Astrocyte (in vitro differentiated cells and primary cell): Measurements from ENCODE around the gene NR5A1. TPM values are rescaled to one million over a fixed set of nuclear protein-coding genes. Genes with fewer than 3 reads are reported as not detected.

Experiments
- DNase-seq: peaks from one replicate; pipeline ENCODE4 v3.0.0-alpha.2; 2010; ENCODE audit warnings: low read depth
- FAIRE-seq: peaks from 2 replicates; lab custom pipeline; 2011; peaks lifted over from hg19 to GRCh38; lab: Jason Lieb, UNC
- H2AFZ ChIP-seq: 2 replicates; pipeline ENCODE4 v1.6.0; 2012; ENCODE audit warnings: low read depth, low read length, inconsistent platforms
- H3K27ac ChIP-seq: 2 replicates; pipeline ENCODE4 v1.5.1; 2011; ENCODE audit warnings: low read depth, low read length, inconsistent platforms
- H3K27me3 ChIP-seq: 2 replicates; pipeline ENCODE4 v1.6.0; 2011; ENCODE audit warnings: low read length, inconsistent platforms; ENCODE audit not compliant: insufficient read depth
- H3K36me3 ChIP-seq: 2 replicates; pipeline ENCODE4 v1.5.1; 2011; ENCODE audit warnings: low read length, inconsistent platforms; ENCODE audit not compliant: insufficient read depth
- H3K4me1 ChIP-seq: 2 replicates; pipeline ENCODE4 v1.5.1; 2011; ENCODE audit warnings: low read length, inconsistent platforms; ENCODE audit not compliant: insufficient read depth
- H3K4me2 ChIP-seq: 2 replicates; pipeline ENCODE4 v1.6.0; 2012; ENCODE audit warnings: low read length, inconsistent platforms
- H3K4me3 ChIP-seq: 2 replicates; pipeline ENCODE4 v1.5.1; 2011; ENCODE audit warnings: low read depth, mild to moderate bottlenecking, low read length, inconsistent platforms; ENCODE audit not compliant: insufficient read depth
- H3K79me2 ChIP-seq: 2 replicates; pipeline ENCODE4 v1.6.0; 2012; ENCODE audit warnings: mild to moderate bottlenecking, low read length, inconsistent platforms; ENCODE audit not compliant: insufficient read depth
- H3K9ac ChIP-seq: 2 replicates; pipeline ENCODE4 v1.6.0; 2012; ENCODE audit warnings: mild to moderate bottlenecking, low read length, inconsistent platforms
- H3K9me3 ChIP-seq: 2 replicates; pipeline ENCODE4 v1.5.1; 2012; ENCODE audit warnings: low read depth, mild to moderate bottlenecking, low read length, inconsistent platforms; ENCODE audit not compliant: insufficient read depth
- H4K20me1 ChIP-seq: 2 replicates; pipeline ENCODE4 v1.6.0; 2012; ENCODE audit warnings: low read length, inconsistent platforms; ENCODE audit not compliant: insufficient read depth
- H3K27ac Mint-ChIP-seq: one replicate; pipeline ENCODE4 v1.8.0; 2021; ENCODE audit warnings: mild to moderate bottlenecking, mixed read lengths; ENCODE audit not compliant: unreplicated experiment
- H3K27me3 Mint-ChIP-seq: one replicate; pipeline ENCODE4 v1.8.0; 2021; ENCODE audit warnings: low read depth, mixed read lengths; ENCODE audit not compliant: unreplicated experiment
- H3K36me3 Mint-ChIP-seq: one replicate; pipeline ENCODE4 v1.8.0; 2021; ENCODE audit warnings: low read depth, mixed read lengths; ENCODE audit not compliant: unreplicated experiment
- H3K4me1 Mint-ChIP-seq: one replicate; pipeline ENCODE4 v1.8.0; 2021; ENCODE audit warnings: low read depth, mixed read lengths; ENCODE audit not compliant: unreplicated experiment
- H3K4me3 Mint-ChIP-seq: one replicate; pipeline ENCODE4 v1.8.0; 2021; ENCODE audit warnings: mild to moderate bottlenecking, moderate library complexity, mixed read lengths; ENCODE audit not compliant: unreplicated experiment
- H3K9me3 Mint-ChIP-seq: one replicate; pipeline ENCODE4 v1.8.0; 2021; ENCODE audit warnings: mild to moderate bottlenecking, mixed read lengths; ENCODE audit not compliant: unreplicated experiment
- CTCF ChIP-seq: IDR thresholded peaks from 2 replicates; pipeline ENCODE4 v1.5.1; 2011; ENCODE audit warnings: low read depth, mild to moderate bottlenecking, inconsistent platforms, low read length, moderate library complexity; ENCODE audit not compliant: insufficient read depth
- EZH2 ChIP-seq: IDR thresholded peaks from 2 replicates; pipeline ENCODE4 v1.6.1; 2012; ENCODE audit warnings: mild to moderate bottlenecking, low read length, inconsistent platforms; ENCODE audit not compliant: insufficient read depth
- total RNA-seq: library from RNA; stranded (reverse); gene quantifications from 2 replicates; pipeline ENCODE4 v1.2.1, GENCODE V29; 2021

The NR5A1 gene
- total RNA-seq, 1 donor from 2014 or later: not detected

GRCh38 chr9:124527781-124528180 is 20.6 kb upstream of the NR5A1 start:
- H4K20me1 ChIP-seq: no peaks in the 10 kb centered on the region
- Mint-ChIP-seq H3K27me3 (no peaks in the 10 kb centered on the region), H3K4me3 (no peak overlapping the region), H3K36me3 (peaks cover 16% of the 10 kb centered on the region), H3K9me3 (peaks cover 3% of the 10 kb centered on the region), H3K27ac (peak overlapping the region; percentile 62), H3K4me1 (peaks cover 13% of the 10 kb centered on the region)
- peaks cover 8% of the 10 kb centered on the region for H3K4me1 ChIP-seq
- H3K9ac ChIP-seq: no peak overlapping the region
- H3K9me3 ChIP-seq: no peaks in the 10 kb centered on the region
- FAIRE-seq: no peak
- peak; percentile 56 for DNase-seq
- peak overlapping the region; percentile 37 for H2AFZ ChIP-seq
- no peaks in the 10 kb centered on the region for H3K79me2 ChIP-seq
- H3K27me3 ChIP-seq: no peaks in the 10 kb centered on the region
- H3K27ac ChIP-seq: no peak overlapping the region
- no peak overlapping the region for H3K4me3 ChIP-seq
- TF ChIP-seq EZH2 (no peak), CTCF (no peak)
- peak overlapping the region; percentile 18 for H3K4me2 ChIP-seq
- H3K36me3 ChIP-seq: no peaks in the 10 kb centered on the region

DNA sequence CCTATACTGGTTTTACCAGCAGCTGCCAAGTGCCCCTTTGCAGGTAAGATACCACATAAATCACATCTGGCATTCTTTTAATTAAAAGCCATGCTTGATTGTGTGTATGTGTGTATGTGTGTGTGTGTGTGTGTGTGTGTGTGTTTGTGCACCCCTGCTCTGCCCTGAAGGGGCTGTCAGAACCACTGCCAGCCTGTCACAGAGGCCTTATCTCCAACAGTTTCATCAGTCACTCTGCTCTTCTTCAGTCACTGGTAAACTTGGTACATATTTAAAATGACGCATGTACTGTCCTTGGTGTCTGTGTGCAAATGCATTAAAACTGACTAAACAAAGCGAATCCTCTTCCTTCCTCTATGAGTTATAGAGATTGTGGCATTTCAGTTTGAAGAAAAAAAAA is 19.0 kb upstream of the NR5A1 start:
- Mint-ChIP-seq H3K27ac (no peak overlapping the region), H3K27me3 (no peaks in the 10 kb centered on the region), H3K36me3 (peaks cover 17% of the 10 kb centered on the region), H3K4me1 (peaks cover 11% of the 10 kb centered on the region), H3K9me3 (no peaks in the 10 kb centered on the region), H3K4me3 (no peak overlapping the region)
- Histone ChIP-seq H2AFZ (no peak overlapping the region), H3K79me2 (no peaks in the 10 kb centered on the region), H3K9ac (no peak overlapping the region), H3K4me3 (no peak overlapping the region), H3K27ac (no peak overlapping the region), H4K20me1 (no peaks in the 10 kb centered on the region), H3K36me3 (no peaks in the 10 kb centered on the region), H3K27me3 (no peaks in the 10 kb centered on the region), H3K9me3 (no peaks in the 10 kb centered on the region), H3K4me1 (peaks cover 8% of the 10 kb centered on the region), H3K4me2 (no peak overlapping the region)
- FAIRE-seq (no peak), DNase-seq (no peak)
- TF ChIP-seq EZH2 (no peak), CTCF (no peak)

- H3K27ac ChIP-seq: no peak overlapping the region
- peaks cover 10% of the 10 kb centered on the region for H3K27me3 ChIP-seq
- Mint-ChIP-seq H3K27ac (no peak overlapping the region), H3K36me3 (peaks cover 23% of the 10 kb centered on the region), H3K4me1 (peaks cover 2% of the 10 kb centered on the region), H3K4me3 (no peak overlapping the region), H3K27me3 (no peaks in the 10 kb centered on the region), H3K9me3 (peaks cover 2% of the 10 kb centered on the region)
- no peak overlapping the region for H2AFZ ChIP-seq
- no peaks in the 10 kb centered on the region for H3K79me2 ChIP-seq
- H3K9me3 ChIP-seq: no peaks in the 10 kb centered on the region
- H3K9ac ChIP-seq: no peak overlapping the region
- no peak for TF ChIP-seq CTCF
- no peak for TF ChIP-seq EZH2
- H3K4me2 ChIP-seq: no peak overlapping the region
- no peak overlapping the region for H3K4me3 ChIP-seq
- FAIRE-seq (no peak), DNase-seq (no peak)
- H3K36me3 ChIP-seq: no peaks in the 10 kb centered on the region
- peaks cover 1% of the 10 kb centered on the region for H3K4me1 ChIP-seq
- no peaks in the 10 kb centered on the region for H4K20me1 ChIP-seq
These were observed 15.2 kb upstream of the NR5A1 start for GRCh38 chr9:124522121-124523098.
